GDM1 (cell line): ENCODE measurements around the gene LRRFIP2.
"Not testable (repeated sequence)": the region's sequence is repeated elsewhere in the genome, so short reads cannot be mapped to it uniquely, and the experiment has no call there.

Experiments used
- DNase-seq: peaks from one replicate; lab custom pipeline; 2025; lab: John Stamatoyannopoulos, UW

LRRFIP2 gene

DNA sequence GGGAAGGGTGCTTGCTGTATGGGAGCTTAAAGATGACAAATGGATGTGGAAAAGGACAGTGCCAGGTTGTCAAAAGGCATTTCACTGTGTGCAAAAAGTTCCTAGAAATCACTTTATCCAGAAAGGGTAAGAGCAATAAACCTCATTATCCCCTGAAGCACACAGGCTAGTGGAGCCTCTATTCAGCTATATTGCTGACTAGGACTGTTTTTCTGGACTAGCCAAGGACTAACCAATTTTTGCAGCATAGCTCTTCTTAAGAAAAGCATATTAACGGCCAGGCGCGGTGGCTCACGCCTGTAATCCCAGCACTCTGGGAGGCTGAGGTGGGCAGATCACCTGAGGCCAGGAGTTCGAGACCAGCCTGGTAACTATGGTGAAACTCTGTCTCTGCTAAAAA lies 116.3 kb downstream of the LRRFIP2 start:
- no peak for DNase-seq

- DNase-seq = no peak
Measured at GRCh38 chr3:37056826-37057225, 117.6 kb downstream of the LRRFIP2 start.

DNA sequence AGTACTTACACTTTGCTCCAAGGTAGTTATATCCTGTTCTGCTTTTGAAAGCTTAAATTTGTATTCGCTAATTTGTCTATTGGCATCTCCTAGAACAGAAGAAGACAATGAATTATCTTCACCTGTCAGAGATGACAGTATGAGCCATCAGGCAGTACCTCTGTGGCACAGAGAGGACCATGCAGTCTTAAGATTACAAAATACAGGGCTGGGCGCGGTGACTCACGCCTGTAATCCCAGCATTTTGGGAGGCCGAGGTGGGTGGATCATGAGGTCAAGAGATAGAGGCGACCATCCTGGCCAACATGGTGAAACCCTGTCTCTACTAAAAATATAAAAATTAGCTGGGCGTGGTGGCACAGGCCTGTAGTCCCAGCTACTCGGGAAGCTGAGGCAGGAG lies 119.3 kb downstream of the LRRFIP2 start:
- not testable (repeated sequence) for DNase-seq

- DNase-seq = no peak
Measured at GRCh38 chr3:37054370-37054769, 120.0 kb downstream of the LRRFIP2 start.

GRCh38 chr3:37053753-37054152 lies 120.6 kb downstream of the LRRFIP2 start:
- DNase-seq = no peak

DNA sequence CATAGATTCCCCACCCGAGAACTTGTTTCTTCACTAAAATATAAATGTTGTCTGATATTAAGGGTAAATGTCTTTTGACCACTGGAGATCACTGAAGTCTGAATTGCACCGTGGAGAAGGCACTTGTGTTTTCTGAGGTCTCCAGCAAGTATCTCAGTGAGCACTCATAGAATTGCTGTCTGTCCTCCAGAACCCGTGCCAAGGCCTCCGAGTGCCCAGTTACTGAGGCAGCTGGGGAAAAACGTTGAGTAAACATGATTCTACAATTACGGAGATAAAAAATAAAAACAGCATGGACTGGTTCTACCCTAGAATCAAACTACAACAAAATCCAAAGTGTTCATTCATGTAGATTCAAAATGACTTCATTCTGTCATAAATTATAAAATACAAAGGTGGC lies 121.0 kb downstream of the LRRFIP2 start:
- no peak for DNase-seq

DNA sequence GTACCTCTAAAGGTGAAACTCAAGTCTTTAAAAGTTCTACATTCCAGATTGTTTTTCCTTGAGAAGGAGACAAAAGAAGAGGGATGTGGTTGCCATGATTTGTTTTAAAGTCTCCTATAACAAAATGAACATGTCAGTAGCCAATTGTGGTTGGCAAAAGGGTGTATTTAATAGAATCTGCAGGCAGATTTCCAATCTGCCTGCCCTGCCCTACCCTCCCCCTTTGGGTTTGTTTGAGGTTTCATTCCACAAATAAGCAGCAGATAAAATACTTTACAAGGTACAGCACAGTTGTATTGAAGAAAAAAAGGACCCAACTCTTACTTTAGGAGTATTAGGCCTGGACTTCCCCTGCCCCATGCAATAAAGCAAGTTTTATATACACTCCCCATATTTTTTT lies 121.5 kb downstream of the LRRFIP2 start:
- DNase-seq = no peak

- no peak for DNase-seq
Measured at GRCh38 chr3:37050282-37050681, 124.1 kb downstream of the LRRFIP2 start.

GRCh38 chr3:37042712-37043111 lies 131.7 kb downstream of the LRRFIP2 start:
- not testable (repeated sequence) for DNase-seq

GRCh38 chr3:37041546-37042195 lies 132.7 kb downstream of the LRRFIP2 start:
- DNase-seq = no peak

DNA sequence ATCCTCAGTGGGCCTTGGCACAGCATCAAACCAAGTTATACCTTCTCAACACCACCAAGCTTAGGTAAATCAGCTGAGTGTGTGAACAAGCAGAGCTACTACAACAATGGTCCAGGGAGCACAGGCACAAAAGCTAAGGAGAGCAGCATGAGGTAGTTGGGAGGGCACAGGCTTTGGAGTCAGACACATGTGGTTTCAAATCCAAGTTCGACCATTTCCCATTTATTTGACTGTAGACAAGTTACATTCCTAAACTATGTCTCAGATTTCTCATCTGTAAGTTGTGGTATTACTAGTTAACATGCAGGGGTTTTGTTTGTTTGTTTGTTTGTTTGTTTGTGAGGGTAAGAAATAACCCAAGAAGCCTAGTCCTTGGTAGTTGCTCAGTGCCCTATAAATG lies 134.2 kb downstream of the LRRFIP2 start:
- DNase-seq = no peak

- no peak for DNase-seq
Measured at GRCh38 chr3:37039161-37039846, 135.1 kb downstream of the LRRFIP2 start.

DNA sequence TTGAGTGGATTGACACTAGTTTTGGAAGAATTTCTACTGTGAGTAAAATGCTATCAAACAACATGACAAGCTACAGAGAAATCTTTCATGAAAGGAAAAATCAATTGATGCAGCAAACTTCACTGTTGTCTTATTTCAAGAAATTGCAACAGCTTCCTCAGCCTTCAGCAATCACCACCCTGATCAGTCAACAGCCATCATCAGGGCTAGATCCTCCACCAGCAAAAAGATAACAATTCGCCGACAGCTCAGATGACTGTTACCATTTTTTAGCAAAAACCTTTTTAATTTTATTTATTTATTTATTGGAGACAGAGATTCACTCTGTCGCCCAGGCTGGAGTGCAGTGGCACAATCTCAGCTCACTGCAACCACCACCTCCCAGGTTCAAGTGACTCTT lies 137.0 kb downstream of the LRRFIP2 start:
- no peak for DNase-seq

GRCh38 chr3:37032961-37033360 lies 141.4 kb downstream of the LRRFIP2 start:
- no peak for DNase-seq

DNA sequence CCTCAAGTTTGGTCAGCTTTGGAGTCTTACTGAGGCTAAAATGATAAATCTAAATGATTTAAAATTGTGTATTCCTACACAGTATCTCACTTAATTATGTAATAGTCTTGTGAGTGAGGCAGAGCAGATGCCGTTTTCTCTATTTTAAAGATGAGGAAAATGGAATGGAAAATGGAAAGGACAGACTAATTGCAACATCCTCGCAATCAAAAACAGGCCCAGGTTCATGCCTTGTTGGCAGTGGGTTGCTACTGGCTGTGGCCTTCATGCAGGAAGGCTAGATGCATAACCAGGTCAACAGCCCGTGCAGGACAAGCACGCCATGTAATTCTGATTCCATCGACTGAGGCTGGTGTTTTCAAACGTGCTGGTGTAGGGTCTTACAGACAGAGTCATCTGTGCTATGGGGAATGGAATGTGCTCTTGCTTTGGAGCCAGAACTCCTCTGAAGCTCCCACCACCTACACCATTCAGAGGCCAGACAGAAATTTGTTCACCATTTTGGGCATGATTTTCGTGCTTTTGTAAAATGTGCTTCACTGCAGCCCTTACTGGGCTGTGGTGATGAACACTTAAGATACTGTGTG lies 143.2 kb downstream of the LRRFIP2 start:
- DNase-seq = no peak

GRCh38 chr3:37030588-37030987 lies 143.8 kb downstream of the LRRFIP2 start:
- no peak for DNase-seq

- DNase-seq = no peak
Measured at GRCh38 chr3:37029516-37030163, 144.7 kb downstream of the LRRFIP2 start.

DNA sequence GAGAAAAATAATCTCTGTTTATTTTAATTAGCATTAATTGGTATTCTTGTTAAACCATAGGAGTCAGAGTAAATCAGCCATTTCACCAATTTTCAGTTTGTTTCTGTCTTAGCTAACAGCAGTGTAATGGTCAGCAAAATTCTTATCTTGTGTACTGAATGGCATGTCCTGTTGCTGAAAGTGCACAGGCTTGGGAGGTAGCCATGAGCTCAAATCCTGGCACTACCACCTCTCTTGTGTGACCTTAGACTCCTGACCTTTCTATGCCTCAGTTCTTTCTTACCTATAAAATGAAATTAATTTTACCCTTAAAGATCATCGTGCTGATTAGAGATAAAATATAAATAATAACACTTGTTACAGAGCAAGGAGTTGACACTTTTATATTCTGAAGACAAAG lies 145.3 kb downstream of the LRRFIP2 start:
- no peak for DNase-seq

- no peak for DNase-seq
Measured at GRCh38 chr3:37028329-37028728, 146.1 kb downstream of the LRRFIP2 start.

DNA sequence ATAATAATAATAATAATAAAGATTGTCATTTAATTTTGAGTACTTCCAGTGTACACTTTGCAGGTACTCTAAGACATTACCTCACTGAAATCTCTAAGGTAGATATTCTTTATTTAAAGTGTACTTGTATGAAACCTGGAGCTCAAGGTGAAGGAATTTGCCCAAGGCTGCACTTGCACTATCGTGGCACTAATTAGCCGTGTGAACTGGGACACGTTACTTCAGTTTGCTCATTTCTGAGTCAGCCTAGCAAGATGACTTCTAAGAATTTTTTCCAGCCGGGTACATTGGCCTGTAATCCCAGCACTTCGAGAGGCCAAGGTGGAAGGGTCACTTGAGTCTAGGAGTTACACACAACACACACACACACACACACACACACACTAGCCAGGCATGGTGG lies 147.5 kb downstream of the LRRFIP2 start:
- DNase-seq = no peak

DNA sequence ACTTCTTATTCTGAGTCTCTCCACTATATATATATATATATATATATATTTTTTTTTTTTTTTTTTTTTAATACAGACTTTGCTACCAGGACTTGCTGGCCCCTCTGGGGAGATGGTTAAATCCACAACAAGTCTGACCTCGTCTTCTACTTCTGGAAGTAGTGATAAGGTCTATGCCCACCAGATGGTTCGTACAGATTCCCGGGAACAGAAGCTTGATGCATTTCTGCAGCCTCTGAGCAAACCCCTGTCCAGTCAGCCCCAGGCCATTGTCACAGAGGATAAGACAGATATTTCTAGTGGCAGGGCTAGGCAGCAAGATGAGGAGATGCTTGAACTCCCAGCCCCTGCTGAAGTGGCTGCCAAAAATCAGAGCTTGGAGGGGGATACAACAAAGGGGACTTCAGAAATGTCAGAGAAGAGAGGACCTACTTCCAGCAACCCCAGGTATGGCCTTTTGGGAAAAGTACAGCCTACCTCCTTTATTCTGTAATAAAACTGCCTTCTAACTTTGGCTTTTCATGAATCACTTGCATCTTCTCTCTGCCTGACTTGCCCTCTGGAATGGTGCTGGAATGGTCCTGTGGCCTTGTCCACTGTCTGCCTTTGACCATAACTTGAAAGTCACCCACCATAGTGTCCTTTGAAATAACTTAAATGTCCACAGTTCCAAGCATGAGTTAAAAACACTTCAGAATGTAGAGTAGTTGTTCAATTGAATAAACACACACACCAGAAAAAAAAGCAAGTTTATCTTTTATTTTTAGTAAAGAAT lies 148.6 kb downstream of the LRRFIP2 start:
- no peak for DNase-seq

DNA sequence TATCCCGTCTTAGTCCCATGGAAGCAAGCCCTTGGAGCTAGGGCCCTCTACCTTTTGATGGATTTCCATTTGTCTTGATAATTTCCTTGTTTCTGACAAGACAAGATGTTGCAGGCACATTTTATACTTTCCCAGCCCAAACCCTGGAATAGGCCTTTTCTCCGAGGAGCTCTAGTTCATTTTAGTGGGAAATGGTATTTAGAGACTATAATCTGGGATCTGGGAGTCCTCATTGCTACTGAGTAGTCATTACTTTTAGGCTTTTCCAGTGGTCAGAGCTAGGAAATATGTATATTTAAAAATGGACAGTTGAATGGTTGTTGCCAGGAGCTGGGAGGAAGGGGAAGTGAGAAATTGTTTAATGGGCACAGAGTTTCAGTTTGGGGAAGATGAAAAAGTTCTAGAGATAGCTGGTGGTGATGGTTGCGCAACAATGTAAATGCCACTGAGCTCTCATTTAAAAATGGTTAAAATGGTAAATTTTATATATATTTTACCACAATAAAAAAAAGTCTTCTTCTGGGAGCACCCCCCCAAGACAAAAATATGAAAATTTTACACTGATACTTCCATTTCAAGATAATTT lies 149.5 kb downstream of the LRRFIP2 start:
- no peak for DNase-seq
